HG03439 (cell line): Measurements from ENCODE around the gene PCBP3.
"Not testable (repeated sequence)": the region's sequence is repeated elsewhere in the genome, so short reads cannot be mapped to it uniquely, and the experiment has no call there.

Source experiments
- ATAC-seq: cut with Tn5 transposase; IDR thresholded peaks from one replicate; pipeline ENCODE4 v1.9.1; 2021; ENCODE audit warnings: mild to moderate bottlenecking, moderate library complexity; ENCODE audit not compliant: unreplicated experiment

The PCBP3 gene

DNA sequence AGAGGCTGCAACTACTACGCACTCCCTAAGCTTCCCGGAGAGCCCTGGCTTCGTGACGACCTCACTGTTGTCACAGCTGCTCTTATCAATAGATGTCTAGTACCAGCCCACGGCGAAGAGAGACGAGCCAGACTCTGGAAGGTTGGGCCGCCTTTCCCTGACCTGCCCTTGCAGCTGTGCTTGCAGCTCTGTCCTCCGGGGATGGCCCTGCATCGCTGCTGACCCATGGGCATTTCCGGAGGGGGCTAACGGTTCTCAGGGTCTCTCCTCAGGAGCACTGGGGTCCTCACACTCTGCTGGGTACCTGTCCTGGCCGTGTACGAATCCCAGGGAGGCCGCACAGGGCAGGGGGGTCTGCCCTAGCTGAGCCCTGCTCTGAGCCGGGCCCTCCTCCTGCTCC is 244.3 kb downstream of the PCBP3 start:
- no peak for ATAC-seq

DNA sequence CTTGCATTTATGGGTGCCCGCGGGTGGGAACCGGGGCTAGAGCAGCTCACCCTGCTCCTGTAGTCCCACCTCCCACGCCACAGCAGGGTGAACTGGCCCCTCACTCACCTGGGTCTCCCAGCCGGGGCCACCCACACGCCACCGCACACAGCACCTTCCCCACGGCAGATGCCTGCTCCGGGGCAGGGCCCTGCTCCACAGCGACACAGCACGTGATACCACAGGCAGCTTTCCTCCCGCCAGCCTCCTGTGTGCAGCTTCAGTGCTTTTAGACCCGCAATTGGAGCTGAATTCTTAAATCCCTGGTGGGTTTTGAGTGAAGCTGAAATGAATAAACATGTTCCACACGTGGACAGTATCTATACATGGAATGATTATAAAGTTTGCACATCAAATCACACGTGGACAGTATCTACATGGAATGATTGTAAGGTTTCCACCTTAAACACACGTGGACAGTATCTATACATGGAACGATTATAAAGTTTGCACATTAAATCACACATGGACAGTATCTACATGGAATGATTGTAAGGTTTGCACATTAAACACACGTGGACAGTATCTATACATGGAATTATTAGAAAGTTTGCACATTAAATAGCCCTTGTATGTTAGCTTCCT is 245.0 kb downstream of the PCBP3 start:
- no peak for ATAC-seq

- no peak for ATAC-seq
Observed at GRCh38 chr21:45889256-45889655, 245.7 kb downstream of the PCBP3 start.

GRCh38 chr21:45889961-45890360 is 246.4 kb downstream of the PCBP3 start:
- ATAC-seq, result no peak

DNA sequence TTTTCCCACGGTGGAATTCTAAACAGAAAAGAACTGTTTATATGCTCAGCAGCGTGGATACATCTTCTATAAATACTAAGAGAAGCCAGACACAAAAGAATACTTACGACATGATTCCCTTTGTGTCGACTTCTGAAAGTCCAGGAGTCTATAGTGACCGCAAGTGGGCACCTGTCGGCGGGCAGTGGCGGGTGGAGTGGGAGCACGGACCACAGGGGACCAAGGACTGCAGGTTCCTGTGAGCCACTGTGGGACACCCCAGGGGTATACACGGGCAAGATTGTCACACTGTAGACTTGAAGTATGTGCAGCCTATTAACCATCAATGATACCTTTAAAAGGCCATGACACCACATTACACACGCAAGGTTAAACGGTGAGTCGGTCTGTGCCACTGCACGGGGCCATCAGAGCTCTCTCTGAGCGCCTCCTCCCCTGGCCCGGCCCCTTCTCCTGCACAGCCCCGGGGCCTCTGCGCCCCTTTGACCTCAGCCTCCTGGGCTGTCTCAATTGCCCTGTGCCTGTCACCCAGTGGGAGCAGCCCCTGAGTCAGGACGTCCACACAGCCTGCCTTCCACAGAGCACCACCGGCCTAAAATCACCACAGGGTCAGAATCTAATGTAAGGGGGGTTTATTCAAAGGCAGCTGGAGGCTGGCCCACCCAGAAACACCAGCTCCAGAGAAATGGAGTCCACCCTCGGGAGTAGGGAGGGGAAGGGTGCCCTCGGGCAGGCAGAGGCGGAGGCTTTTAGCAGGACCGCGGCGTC is 248.0 kb downstream of the PCBP3 start:
- no peak for ATAC-seq

DNA sequence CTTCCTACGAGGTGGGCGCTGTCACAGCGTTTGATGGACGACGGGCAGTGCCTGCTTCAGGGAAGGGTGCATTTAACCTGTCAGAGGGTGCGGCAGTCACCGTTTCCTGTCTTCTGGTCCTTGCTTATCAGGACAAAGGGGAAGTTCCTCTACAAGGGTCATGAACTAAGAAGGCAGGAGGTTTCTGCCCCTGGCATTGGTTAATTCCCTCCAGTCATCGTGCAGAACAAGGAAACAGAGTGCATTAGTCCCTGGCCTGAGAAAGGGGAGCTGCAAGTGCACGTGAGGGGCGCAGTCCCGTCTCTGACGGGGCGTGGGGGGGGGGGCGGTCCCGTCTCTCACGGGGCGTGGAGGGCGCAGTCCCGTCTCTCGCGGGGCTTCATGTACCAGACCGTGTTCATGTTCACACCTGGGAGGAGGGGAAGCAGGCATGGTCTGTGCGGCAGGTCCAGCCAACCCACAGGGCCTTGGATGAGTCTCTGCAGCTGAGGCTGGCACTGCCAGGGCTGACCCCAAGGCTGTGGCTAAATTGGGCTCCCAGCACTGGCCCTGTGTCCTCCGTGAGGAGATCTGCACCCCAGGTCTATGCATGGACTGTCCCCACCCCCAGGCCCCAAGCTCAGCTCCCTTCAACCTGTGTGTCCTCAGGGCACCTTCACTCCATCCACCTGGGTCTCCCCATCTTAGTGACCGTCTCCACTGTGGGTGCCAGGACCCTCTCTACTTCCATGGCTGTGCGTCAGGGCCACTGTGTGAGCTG is 248.8 kb downstream of the PCBP3 start:
- no peak for ATAC-seq

DNA sequence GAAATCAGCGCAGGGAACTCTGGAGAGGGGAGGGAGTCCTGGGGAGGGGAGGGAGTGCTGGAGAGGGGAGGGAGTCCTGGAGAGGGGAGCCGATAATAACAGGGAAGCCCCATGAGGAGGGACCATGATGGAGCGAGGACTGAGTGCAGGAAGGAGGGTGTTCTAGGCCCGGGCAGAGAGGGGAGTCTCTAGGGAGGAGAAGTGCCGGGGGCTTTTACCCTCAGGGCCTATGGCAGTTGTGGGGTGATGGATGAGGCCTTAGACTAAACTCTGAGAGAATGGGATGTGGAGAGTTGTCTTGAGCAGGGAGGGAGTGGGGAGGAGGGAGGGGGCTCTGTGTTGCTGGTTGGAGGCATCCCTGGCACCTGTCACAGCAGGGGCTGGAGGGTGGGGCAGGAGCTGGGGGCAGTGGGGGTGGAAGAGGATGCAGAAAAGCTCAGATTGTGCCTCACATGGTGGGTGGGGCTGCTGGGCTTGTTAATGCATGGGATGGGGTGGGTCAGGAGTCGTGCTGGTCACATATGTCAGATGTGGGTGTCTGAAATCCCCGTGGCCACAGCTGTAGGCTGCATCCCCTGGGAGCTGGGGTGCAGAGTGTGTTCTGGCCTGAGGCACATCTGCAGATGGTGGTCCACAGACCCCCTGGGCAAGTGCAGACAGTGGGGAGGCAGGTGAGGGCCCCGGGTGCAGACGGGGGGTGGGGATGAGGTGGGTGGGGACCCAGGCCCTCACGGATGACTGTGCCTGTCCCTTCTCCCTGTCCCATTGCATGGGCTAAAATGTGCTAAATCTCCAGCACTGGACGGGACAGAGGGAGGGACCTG is 249.6 kb downstream of the PCBP3 start:
- no peak for ATAC-seq

GRCh38 chr21:45893740-45894449 is 250.4 kb downstream of the PCBP3 start:
- no peak for ATAC-seq

GRCh38 chr21:45894450-45894825 is 250.9 kb downstream of the PCBP3 start:
- no peak for ATAC-seq

DNA sequence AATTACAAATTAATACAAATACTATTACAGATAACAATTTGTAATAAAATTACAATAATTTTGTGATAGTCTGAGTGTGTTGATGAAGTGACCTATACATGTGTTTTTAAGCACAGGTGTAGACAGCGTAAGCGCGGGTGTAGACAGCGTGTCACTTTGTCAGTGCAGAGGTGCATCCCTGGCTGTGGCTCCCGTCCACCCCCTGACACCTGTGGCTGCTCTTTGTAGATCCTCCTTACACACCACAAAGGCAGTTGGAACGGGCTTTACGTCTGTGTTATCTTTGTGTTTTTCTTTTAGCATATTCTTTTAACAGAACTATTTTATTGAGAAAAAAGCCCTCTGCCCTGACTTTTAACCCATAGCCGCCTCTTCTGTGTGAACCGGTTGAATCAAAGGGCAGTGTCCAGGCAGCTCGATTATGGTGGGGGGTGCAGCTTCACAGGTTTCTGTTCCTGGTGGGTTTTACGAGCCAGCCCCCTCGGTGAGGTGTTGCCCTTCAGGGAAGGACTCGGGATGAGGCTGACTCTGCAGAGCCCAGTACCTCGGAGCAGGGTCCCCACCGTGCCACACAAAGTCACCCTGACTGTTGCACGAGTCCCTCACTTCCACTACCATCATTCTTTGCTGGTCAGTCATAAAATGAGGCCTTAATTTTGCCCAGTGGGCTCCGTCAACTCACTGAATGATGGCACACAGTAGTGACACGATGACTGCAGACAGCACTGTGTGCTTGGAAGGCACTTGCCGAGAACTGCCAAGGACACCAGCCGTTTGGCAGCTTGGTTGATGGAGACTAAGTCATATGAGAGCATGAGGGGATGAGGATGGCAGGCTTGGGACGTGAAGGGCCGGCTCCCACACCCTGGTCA is 251.6 kb downstream of the PCBP3 start:
- ATAC-seq, result no peak

- ATAC-seq, result no peak
Observed at GRCh38 chr21:45895778-45896370, 252.3 kb downstream of the PCBP3 start.

DNA sequence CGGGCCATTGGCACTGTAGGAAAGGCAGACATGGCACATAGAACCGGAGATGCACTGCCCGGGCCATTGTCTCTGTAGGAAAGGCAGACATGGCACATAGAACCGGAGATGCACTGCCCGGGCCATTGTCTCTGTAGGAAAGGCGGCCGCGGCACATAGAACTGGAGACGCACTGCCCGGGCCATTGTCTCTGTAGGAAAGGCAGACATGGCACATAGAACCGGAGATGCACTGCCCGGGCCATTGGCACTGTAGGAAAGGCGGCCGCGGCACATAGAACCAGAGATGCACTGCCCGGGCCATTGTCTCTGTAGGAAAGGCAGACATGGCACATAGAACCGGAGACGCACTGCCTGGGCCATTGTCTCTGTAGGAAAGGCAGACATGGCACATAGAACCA is 252.9 kb downstream of the PCBP3 start:
- ATAC-seq, result not testable (repeated sequence)

DNA sequence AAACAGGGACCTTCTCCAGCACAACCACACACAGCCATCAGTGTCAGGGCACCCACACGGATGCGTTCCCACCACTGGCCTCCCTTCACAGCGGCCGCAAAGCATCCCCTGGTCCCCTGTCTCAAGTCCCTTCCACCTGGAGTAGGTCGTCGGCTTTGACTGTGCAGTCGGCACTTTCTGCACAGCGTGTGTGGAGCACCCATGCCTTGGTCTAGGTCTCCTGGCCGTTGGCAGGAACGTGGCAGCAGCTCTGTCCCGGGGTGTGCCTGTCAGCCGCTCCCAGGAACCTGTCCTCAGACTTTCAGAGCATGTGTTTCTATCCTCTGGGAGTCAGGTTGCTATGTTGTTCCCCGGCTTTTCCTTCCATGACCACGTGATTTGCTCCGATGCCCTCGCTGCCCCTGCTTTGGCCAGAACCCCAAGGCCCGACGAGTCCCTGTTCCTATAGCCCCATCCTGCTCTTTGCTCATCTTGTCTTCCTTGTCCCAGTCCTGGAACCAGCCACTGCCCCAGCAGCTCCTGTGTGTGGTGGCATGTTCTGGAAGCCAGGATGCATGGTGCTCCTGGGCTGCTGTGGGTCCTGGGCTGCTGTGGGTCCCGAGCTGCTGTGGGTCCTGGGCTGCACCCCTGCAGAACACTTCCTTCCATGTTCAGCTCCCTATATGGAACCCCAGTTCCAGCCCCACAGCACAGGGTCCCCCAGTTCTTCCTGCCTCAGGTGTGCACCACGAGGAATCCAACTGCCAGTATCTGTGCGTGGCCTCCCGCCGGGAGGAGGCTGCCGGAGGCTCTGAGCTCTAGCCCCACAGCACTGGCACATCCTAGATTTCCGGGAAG is 253.9 kb downstream of the PCBP3 start:
- no peak for ATAC-seq

GRCh38 chr21:45898028-45898350 is 254.5 kb downstream of the PCBP3 start:
- ATAC-seq, result no peak

DNA sequence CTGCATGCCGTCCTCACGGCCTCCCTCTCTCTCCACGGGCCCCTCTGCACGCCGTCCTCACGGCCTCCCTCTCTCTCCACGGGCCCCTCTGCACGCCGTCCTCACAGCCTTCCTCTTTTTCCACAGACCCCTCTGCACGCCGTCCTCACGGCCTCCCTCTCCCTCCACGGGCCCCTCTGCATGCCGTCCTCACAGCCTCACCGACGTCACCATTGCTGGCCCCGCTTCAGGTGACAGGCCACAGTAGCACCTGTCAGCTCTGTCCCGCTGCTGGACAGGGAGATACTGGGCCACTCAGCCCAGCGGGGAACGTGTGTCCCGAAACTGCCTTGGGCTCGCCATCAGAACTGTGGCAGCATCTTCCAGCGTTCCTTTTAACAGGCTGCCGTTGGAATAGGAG is 255.3 kb downstream of the PCBP3 start:
- ATAC-seq, result no peak

DNA sequence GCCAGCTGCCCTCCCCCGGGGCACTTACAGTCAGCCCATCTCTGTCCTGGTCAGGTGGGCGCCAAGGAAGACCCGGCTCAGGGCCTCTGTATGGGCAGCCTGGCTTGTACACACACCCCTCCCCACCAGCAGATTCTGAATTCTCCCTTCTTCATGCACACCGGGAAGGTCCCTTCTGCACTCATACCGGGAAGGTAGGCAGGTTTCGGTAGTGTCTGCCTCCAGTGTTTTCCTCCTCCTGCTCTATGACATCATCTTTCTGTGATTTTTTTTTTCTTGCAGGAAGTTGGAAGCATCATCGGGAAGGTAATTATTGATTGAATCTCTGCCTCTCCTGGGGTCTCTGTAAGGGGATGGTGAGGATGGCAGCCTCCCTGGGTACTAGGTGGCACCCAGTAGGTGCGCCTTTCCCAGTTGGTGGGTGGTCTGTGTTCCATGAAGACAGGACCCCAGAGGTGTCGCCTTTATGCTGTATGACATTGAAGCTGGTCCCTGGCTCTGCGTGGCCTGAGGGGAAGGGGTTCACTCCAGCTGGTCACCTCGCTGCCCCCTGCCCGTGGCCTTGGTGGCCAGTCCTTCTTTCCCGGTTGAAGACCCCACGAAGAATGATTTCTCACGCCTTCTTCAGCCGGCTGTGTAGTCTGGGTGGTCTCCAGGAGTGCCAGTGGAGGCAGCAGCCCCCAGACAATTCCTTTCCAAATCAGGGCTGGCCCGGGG is 255.9 kb downstream of the PCBP3 start:
- ATAC-seq, result no peak

DNA sequence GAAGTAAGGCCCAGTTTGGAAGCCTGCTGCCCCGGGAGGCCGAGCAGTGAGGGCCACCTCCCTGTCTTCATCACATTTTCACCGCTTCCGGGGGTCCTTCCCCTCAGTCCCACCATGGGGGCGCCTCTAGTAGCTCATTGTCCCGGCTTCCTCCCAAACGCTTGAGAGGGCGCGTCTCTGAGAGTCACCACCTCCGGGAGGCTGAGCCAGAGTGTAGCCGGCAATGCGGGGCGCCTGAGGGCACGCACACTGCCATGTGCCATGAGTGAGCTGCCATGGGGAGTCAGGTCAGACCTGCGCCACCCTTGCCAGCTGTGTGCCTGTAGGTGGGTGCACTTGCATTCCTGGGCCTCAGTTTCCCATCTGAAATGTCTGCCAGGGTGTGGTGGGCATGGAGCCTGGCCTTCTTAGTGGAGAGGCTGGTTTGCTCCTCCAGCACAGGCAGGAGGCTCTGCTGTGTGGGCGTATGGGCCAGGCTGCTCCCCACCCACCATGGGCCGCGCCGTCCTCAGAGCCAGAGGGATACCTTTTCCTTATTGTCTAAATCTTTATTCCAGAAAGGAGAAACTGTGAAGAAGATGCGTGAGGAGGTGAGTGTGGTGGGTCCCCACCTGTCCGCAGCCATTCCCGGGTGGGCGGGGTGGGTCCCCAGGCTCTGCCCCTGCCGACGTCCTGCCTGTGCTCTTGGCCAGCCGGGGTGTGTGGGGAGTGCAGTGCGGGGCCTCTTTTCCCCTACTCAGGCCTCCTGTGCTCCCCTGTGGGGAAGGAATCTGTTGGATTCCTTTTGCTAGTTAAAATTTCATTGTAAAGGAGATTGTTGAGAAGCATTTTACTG is 256.7 kb downstream of the PCBP3 start:
- no peak for ATAC-seq
